GM18502 (cell line): ENCODE measurements around the gene PPP3R1.
"Not testable (repeated sequence)": the region's sequence is repeated elsewhere in the genome, so short reads cannot be mapped to it uniquely, and the experiment has no call there.

ENCODE experiments used
- ATAC-seq: cut with Tn5 transposase; IDR thresholded peaks from one replicate; pipeline ENCODE4 v1.9.1; 2021; ENCODE audit warnings: mild to moderate bottlenecking; ENCODE audit not compliant: unreplicated experiment, poor library complexity

Gene PPP3R1

GRCh38 chr2:68190991-68191731 lies 61.2 kb downstream of the PPP3R1 start:
- ATAC-seq = peak; percentile 53

GRCh38 chr2:68189991-68190784 lies 62.1 kb downstream of the PPP3R1 start:
- ATAC-seq = peak; percentile 31

GRCh38 chr2:68188831-68189230 lies 63.5 kb downstream of the PPP3R1 start:
- no peak for ATAC-seq

DNA sequence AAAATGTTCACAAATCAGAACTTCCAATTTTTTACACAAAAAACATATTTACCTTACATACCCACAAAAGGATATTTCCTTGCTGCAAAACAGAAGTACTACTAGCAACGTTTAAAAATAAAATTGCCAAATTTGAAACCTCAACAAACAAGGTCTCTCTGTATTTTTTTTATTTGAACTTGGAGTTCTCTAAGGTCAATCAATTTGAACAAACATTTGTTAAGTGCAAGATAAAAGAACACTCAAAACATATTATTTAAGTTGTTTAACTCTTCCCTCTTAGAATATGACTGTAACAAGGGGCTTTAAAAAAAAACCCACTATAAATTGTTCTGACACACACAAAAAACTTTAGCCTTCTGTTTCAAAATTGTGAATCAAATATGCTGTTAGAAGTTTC lies 65.0 kb downstream of the PPP3R1 start:
- ATAC-seq = no peak

DNA sequence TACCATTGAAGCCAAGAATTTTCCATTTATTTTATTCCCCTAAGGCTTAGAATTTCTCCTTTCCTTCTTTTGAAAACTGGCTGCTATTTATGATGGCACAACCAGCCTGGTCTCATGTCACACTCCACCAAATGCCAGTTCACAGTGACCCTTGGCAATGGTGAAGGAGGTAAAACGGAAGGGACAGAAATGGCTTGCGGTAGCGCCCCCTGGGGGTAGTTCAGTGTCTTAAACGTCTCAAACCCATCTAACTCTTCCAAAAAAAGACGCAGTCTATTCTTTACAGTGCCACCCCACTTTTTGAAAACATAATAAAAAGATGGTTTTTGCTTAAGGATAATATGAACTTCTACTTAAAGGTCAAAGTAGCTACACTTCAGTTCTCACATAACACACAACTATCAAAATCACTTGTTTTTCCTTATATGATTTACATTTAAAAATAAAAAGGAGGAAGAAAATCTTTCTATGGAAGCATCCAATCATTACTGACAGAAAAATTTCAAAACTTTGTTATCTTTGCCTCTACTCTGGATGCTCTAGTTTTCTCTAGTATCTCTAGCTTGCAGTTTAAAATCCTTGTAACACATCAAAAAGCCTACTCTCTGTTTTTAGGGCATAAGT lies 66.7 kb downstream of the PPP3R1 start:
- no peak for ATAC-seq

DNA sequence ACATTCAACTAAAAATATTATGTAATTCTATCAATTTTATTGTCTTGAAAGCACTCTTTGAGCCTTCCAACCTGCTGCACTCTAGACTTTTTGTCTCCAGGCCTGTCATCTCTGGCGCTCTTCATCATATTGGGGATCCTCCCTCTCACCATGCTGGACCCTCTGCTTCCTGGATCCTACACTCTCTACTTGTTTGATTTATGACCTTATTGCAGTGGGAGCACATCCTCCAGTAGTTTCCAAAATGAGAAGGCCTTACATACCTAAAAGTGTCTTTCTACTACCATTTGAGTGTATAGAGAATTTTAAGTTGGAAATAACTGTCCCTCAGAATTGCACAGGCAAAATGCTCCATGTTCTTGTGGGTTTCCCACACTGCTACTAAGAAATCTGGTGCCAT lies 69.4 kb downstream of the PPP3R1 start:
- no peak for ATAC-seq

DNA sequence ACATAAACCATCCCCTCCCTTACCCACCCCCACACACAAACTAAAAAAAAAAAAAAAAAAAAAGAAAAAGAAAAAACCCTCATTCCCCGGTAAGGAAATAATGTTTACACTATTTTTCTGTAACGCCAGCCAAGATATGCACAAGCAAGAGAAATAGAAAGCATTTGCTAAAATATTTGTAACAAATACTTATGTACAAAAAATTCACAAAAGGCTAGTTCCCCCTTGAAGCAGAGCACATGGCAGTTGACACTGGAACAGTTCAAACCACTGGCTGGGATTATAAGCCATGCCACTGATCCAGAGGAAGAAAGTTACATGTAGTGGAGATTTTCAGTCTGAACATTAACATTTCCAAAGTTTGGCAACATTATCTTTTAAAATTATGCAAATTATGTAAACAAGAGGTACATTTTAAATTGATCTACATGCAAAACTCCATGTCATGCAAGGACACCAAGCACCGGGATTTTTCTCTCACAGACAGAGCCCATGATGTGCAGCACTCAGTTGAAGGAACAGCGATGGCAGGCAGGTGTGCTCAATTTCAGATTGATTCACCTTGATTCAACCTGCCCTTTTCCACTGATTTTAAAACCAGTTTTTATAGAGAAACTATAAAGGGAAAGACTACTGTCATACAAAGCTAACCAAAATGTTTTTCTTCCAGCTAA lies 73.2 kb downstream of the PPP3R1 start:
- ATAC-seq = no peak

DNA sequence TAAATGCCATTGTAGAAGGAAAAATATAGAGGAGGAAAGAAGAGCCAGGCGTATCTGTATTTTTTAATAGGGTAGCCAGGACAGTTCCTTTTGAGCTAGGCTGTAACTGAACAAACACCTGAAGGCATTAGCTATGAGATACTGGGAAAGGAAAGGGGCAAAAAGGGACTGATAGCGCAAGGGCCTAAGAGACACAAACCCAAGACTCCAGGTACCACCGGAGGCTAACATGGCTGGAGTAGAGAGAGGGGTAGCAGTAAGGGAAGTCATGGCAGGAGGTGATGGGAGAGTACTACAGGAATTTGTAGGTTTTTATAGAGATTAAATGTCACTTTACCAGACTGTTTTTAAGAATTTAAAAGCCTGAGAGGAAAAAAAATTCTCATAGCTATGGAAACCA lies 73.9 kb downstream of the PPP3R1 start:
- no peak for ATAC-seq

DNA sequence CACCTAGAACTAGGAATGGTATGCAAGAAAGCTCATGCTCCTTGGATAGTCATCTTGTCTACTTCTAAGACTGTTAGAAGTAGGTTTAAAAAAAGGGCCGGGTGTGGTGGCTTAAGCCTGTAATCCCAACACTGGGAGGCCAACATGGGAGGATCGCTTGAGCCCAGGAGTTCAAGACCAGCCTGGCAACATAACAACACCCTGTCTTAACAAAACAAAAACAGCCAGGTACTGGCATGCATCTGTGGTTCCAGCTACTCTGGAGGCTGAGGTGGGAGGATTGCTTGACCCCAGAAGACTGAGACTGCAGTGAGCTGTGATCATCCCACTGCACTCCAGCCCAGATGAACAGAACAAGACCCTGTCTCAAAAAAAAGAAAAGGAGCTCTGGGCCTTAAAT lies 74.8 kb downstream of the PPP3R1 start:
- ATAC-seq = no peak

DNA sequence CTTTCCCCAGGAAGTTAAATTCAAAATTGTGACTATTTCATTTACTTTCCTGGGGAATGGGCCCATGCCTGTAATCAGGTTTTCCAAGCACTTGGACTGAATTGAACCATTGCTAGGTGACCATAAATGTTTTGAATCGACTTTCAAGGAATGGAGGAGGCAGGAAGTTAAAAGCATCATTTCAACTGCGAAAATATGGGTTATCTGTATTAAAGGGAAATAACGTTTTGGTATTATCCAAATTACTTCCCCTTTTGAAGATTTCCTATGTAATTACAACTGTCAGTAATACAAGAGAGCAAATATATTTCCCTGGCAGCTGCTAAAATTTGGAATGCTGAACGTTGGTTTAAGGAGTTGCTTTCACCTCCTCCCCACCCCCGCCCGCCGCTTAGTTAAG lies 75.7 kb downstream of the PPP3R1 start:
- no peak for ATAC-seq

- ATAC-seq = not testable (repeated sequence)
These were observed 77.1 kb downstream of the PPP3R1 start for GRCh38 chr2:68175210-68175609.

GRCh38 chr2:68172990-68173700 lies 79.2 kb downstream of the PPP3R1 start:
- ATAC-seq = no peak

- ATAC-seq = no peak
These were observed 79.8 kb downstream of the PPP3R1 start for GRCh38 chr2:68172521-68172920.

DNA sequence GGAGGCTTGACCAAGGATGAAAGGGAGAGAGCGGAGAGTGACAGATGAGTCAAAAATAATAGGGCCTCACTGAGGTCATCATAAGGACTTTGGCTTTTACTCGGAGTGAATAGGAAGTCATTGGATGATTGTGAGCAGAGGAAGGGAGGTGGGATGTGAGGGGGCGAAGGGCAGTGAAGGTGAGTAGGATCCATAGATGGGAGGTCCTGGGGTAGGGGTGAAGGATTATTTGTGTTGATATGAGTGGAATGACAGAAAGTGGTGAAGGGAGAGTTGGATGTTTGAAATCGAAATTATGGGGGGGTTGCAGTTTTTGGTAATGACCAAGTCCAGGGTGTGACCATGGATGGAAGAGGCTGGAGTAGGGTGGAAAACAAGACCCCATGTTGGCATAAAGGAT lies 80.6 kb downstream of the PPP3R1 start:
- ATAC-seq = no peak

GRCh38 chr2:68171146-68171545 lies 81.2 kb downstream of the PPP3R1 start:
- no peak for ATAC-seq

GRCh38 chr2:68169308-68169707 lies 83.0 kb downstream of the PPP3R1 start:
- ATAC-seq = no peak

DNA sequence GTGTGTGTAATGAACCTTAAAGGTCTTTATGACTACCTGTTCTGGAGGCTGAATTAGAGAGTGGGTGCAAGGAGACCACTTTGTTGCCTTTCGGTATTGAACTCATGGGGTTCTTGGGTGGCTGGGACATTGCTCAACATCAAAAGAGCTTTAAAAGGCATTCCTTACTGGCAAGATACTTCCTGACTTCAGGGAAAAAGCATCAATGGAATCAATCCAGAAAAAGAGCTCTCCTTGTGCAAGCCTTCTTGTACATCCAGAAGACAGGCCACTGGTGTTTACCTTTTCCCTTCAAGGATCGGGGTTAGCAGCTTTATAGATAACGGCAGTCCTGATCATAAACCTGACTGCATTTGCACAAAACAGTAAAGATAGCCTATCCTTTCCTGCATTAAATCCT lies 85.1 kb downstream of the PPP3R1 start:
- ATAC-seq = no peak

- no peak for ATAC-seq
These were observed 88.7 kb downstream of the PPP3R1 start for GRCh38 chr2:68163641-68164040.

- ATAC-seq = peak; percentile 9
These were observed 94.2 kb downstream of the PPP3R1 start for GRCh38 chr2:68158134-68158447.

DNA sequence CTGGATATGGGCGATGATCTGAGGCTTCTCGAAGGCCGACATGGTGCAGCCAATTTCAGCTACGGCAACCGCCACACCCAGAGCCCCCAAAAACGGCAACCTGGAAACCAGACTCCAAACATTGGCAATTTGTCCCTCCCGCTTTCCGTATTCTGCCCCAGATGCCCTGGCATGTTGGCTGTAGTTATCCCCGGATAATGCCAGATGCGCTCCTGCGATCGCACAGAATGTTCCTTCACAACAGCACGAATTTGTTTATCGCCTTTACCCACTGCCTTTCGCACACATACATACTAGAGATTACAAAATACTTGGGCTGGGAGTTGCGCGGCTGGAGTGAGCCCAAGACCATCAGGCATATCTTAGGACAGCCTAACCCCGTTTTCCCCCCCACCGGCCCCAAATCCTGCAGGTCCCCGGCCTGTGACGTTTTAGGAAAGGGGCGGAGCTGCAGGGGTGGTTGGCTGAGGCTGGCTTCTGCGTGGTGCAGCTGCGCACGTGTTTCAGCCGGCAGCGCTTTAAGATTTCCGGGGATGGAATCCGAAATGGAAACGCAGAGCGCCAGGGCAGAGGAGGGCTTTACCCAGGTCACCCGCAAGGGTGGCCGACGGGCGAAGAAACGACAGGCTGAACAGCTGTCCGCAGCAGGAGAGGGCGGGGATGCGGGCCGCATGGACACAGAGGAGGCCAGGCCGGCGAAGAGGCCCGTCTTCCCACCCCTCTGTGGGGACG lies 94.8 kb downstream of the PPP3R1 start, which contains the start of gene PNO1:
Gene PNO1 (plus strand): TSS at position 487 of the 732 bp plus-strand sequence. CDS start 47 bp downstream, at position 534.
- peak; percentile 92 for ATAC-seq
